GM21367 (cell line): ENCODE results near the gene NLGN1.
"Not testable (repeated sequence)": the region's sequence is repeated elsewhere in the genome, so short reads cannot be mapped to it uniquely, and the experiment has no call there.

Experiments
- ATAC-seq: cut with Tn5 transposase; IDR thresholded peaks from one replicate; pipeline ENCODE4 v1.9.1; 2021; ENCODE audit not compliant: unreplicated experiment

The NLGN1 gene

DNA sequence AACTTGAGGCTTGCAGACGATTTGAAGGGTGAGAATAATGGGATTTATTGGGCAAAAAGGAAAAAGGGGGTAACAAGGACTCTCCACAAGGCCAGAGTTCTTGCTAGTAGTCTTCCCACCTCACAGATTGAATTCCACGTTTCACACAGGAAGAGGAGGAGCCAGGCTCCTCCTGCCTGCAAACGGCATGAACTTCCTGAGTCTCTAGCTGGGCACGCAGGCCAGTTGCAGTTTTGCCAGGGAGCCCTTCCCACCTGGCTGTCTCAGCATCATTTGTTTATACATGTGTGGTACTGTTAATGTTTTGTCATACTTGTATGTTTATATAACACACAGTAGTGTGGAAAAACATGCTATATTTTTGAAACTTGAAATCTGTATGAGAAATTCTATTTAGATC lies 155.0 kb downstream of the NLGN1 start:
- no peak for ATAC-seq

- no peak for ATAC-seq
Measured at GRCh38 chr3:173553635-173554280, 156.2 kb downstream of the NLGN1 start.

DNA sequence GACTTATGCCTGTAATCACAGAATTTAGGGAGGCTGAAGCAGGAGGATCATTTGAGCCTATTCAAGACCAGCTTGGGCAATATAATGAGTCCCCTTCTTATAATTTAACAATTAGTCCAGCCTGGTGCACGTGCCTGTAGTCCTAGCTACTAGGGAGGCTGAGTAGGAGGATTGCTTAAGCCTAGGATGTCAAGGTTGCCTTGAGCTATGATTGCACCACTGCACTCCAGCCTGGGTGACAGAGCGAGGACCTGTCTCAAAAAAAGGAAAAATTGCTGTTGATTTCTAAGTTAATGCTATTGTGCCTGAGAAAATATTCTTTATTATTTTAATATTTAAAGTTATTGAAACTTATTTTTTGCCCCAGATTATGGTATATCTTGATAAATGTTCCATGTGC lies 159.0 kb downstream of the NLGN1 start:
- no peak for ATAC-seq

- no peak for ATAC-seq
Measured at GRCh38 chr3:173567997-173568396, 170.5 kb downstream of the NLGN1 start.

DNA sequence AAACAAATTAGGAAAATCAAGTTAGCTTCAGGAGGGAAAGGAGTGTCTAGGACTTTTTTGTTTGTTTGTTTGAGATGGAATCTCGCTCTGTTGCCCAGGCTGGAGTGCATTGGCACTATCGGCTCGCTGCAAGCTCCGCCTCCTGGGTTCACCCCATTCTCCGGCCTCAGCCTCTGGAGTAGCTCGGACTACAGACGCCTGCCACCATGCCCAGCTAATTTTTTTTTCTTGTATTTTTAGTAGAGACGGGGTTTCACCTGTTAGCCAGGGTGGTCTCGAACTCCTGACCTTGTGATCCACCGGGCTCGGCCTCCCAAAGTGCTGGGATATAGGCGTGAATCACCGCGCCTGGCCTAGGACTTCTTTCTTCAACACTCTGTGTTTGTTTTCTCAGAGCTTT lies 171.1 kb downstream of the NLGN1 start:
- no peak for ATAC-seq

DNA sequence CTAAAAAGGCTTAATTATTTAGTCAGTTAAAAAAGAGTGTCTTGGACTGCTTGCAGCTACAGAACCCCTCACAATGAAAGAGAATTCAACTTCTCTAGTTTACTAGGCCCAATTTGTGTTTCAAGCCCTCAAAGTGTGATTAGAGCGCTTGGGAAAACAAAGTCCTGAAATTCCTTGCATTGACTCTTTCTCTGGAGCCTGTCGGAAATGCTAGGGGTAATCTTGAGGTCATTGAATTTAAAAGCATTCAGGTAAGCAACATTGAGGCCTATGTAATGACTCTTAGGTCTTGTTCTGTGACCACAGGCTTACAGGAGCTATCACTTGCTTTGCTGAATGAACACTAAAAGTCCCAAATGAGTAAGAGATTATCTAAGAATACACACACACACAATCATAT lies 186.0 kb downstream of the NLGN1 start:
- no peak for ATAC-seq

DNA sequence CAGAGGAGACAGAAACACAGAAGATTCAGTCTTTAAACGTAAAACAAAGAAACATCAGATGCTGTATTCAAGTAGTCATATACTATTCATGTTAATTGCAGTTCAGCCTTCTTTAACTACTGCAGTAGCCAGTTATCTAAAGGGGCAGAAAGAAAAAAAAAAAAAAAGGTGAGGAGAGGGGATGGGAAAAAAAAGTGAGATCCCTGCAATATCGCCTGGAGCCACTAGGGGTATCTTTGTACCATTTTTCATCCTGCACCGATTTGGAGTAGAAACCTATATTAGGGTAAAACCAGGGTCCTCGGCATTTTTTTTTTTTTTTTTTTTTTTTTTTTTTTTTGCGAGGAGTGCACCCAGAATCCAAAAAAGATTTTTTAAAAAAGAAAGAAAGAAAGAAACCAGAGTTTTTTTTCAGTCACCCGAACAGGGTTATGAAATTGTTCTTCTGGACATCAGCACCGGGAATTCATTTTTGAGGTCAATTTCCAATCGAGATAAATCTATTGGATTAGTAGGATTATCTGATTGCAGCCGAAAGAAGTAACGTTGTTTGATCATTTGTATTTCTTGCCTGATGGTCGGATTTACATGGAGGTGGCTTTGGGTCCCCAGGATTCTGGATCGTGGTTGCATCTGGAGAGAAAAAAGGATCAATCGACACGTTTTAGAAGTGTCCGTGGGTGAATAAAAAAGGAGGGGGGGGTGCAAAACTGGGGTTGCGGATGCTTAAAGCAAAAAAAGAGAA lies 186.7 kb downstream of the NLGN1 start:
- ATAC-seq = no peak

GRCh38 chr3:173584838-173585831 lies 187.6 kb downstream of the NLGN1 start:
- ATAC-seq = no peak

GRCh38 chr3:173586166-173586565 lies 188.6 kb downstream of the NLGN1 start:
- ATAC-seq = no peak

GRCh38 chr3:173587055-173587454 lies 189.5 kb downstream of the NLGN1 start:
- ATAC-seq = no peak

GRCh38 chr3:173588556-173588955 lies 191.0 kb downstream of the NLGN1 start:
- no peak for ATAC-seq

DNA sequence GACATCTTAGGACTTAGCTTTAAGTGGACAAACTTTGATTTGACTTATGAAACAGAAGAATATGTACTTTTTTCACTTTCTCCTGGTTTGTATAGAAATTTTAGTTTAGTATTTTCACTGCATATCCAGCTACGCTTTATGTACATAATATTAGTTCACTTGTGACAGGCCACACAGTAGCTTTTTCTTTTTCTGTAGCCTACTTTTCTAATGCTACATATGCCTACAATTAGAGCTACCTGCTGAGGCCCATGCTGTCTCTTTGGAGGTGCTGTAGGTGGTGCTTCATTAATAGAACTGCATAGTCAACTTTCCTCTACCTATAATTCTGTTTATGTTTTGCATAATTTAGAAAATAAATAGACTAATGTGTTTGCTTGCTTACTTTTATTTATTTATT lies 191.6 kb downstream of the NLGN1 start:
- ATAC-seq = no peak

- no peak for ATAC-seq
Measured at GRCh38 chr3:173591401-173591800, 193.9 kb downstream of the NLGN1 start.

DNA sequence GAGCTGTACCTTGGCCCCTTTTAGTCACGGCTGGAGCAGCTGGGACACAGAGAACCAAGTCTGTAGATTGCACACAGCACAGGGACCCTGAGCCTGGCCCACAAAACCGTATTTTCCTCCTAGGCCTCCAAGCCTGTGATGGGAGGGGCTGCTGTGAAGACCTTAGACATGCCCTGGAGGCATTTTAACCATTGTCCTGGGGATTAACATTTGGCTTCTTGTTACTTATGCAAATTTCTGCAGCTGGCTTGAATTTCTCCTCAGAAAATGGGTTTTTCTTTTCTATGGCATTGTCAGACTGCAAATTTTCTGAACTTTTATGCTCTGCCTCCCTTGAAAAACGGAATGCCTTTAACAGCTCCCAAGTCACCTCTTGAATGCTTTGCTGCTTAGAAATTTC lies 197.3 kb downstream of the NLGN1 start:
- ATAC-seq = not testable (repeated sequence)

- ATAC-seq = no peak
Measured at GRCh38 chr3:173599673-173600072, 202.1 kb downstream of the NLGN1 start.

DNA sequence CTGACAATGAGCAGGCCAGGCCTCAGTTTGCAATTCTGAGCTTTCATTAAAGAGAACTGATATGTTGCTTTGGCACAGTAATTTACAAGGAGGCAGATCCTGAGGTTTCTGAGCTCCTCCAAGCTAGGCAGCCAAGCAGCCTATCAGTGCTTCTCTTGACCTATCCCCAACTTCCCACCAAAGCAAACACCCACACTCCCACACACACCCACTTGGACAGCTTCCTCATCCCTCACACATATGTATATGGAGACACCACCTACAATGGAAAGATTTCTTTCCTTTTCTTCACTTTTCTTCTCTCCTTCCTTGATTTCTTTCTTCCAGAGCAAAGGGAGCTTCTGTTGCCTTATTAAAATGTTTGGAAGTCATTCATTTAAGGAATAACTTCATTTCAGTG lies 217.0 kb downstream of the NLGN1 start:
- ATAC-seq = no peak

GRCh38 chr3:173615661-173616060 lies 218.1 kb downstream of the NLGN1 start:
- ATAC-seq = no peak

GRCh38 chr3:173617490-173617889 lies 219.9 kb downstream of the NLGN1 start:
- no peak for ATAC-seq

DNA sequence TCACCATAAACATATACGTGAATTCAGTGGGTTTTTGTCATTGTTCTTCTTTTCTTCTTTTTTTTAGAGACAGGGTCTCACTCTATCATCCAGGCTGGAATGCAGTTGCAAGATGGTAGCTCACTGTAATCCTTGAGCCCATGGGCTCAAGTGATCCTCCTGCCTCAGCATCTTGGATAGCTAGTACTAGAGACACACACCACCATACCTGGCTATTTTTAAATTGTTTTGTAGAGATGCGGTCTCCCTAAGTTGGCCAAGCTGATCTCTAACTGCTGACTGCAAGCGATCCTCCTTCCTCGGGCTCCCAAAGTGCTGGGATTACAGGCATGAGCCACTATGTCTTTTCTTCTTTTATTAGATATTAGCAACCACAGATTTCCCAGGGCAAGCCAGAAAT lies 220.6 kb downstream of the NLGN1 start:
- ATAC-seq = no peak

DNA sequence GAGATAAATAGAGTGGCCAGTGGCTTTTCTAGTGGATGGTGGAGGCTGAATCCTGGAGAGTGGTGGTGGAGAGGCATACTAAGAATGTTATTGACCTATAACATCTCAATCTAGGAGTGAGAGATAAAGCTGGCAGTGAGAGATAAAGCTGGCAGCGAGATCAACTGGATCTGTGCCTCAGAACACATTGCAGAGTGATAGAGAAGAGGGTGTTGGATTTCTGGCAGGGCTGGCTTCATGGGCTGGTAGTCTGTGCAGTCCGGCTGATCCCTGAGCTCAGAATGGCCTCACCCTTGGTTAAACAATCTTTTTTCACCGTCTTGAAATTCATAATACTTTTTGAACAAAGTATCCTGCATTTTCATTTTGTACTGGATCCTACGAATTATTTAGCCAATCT lies 221.2 kb downstream of the NLGN1 start:
- ATAC-seq = no peak

DNA sequence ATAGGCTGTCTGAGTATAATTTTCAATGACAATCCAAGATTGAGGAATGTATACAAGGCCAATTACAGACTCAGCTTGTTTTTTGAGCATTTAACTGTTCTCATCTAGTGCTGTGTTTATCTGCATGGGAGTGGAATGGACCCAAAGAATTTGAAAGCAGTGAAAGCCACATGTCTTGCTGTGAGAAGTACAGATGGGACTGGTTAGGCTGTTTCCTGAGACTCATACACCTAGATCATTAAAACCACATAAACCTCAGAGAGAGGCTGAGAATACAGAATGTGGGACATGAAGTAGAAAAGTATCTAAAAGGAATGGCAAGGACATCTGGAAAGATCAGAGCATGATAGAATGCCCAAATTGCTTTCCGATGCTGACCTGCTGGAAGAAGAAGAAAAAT lies 224.6 kb downstream of the NLGN1 start:
- ATAC-seq = no peak

DNA sequence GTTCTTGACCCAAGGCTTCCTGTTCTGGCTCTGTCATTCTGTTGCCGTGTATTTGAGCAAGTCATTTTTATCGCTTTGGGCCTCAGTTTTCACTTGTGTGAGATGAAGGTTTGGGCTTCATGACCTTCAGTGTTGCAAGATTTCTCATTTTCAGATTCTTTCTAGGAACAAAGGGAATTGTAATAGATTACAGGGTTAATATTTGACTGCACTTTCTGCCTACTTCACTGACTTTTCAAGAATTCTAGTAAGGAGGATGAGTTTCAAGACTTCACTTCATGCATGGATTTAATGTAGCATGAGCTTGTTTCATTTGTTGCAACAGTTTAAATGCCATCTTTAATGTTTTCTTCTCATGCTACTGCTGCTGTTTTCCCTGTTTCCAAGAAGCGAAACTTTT lies 226.5 kb downstream of the NLGN1 start:
- no peak for ATAC-seq
